Mesendoderm (in vitro differentiated cells): ENCODE results near the gene TRABD2B.
A peak's percentile ranks its signal among the peaks of the same experiment; 100 is the strongest.

Experiments used
- DNase-seq: peaks from one replicate; pipeline ENCODE4 v3.0.0; 2013
- H2AK5ac ChIP-seq: 2 replicates; pipeline ENCODE4 v1.6.1; 2013; ENCODE audit warnings: low read length, inconsistent platforms
- H2BK120ac ChIP-seq: 2 replicates; pipeline ENCODE4 v1.6.1; 2013; ENCODE audit warnings: low read depth, mild to moderate bottlenecking, low read length, moderate library complexity, mixed read lengths
- H2BK15ac ChIP-seq: replicated peaks from 2 replicates; pipeline ENCODE4 v1.6.1; 2013; ENCODE audit warnings: low read depth, mild to moderate bottlenecking, moderate library complexity
- H2BK5ac ChIP-seq: 2 replicates; pipeline ENCODE4 v1.6.1; 2013; ENCODE audit warnings: low read length, inconsistent platforms
- H3K18ac ChIP-seq: 2 replicates; pipeline ENCODE4 v1.6.1; 2013; ENCODE audit warnings: mild to moderate bottlenecking, low read length, mixed read lengths
- H3K23ac ChIP-seq: one replicate; pipeline ENCODE4 v1.6.1; 2013; ENCODE audit warnings: low read length
- H3K27ac ChIP-seq: 2 replicates; pipeline ENCODE4 v1.5.1; 2013; ENCODE audit warnings: low read depth, mild to moderate bottlenecking, inconsistent platforms, low read length, moderate library complexity
- H3K27me3 ChIP-seq: 2 replicates; pipeline ENCODE4 v1.6.1; 2013; ENCODE audit warnings: low read length, control low read depth, mild to moderate bottlenecking, inconsistent platforms; ENCODE audit not compliant: insufficient read depth, poor library complexity
- H3K36me3 ChIP-seq: 2 replicates; pipeline ENCODE4 v1.6.1; 2013; ENCODE audit warnings: low read length, inconsistent platforms; ENCODE audit not compliant: control insufficient read depth, insufficient read depth
- H3K4ac ChIP-seq: one replicate; pipeline ENCODE4 v1.6.1; 2013; ENCODE audit warnings: low read depth, mild to moderate bottlenecking, low read length, moderate library complexity
- H3K4me1 ChIP-seq: 2 replicates; pipeline ENCODE4 v1.6.1; 2013; ENCODE audit warnings: low read depth, low read length, inconsistent platforms; ENCODE audit not compliant: control insufficient read depth
- H3K4me2 ChIP-seq: 2 replicates; pipeline ENCODE4 v1.6.1; 2013; ENCODE audit warnings: low read length
- H3K4me3 ChIP-seq: 2 replicates; pipeline ENCODE4 v1.5.1; 2013; ENCODE audit warnings: mild to moderate bottlenecking, low read length
- H3K56ac ChIP-seq: one replicate; pipeline ENCODE4 v1.6.1; 2013; ENCODE audit warnings: low read length
- H3K79me1 ChIP-seq: 2 replicates; pipeline ENCODE4 v1.6.1; 2013; ENCODE audit warnings: low read length, inconsistent platforms
- H3K79me2 ChIP-seq: 2 replicates; pipeline ENCODE4 v1.6.1; 2013; ENCODE audit warnings: mild to moderate bottlenecking, low read length; ENCODE audit not compliant: control insufficient read depth, insufficient read depth
- H3K9ac ChIP-seq: 2 replicates; pipeline ENCODE4 v1.6.1; 2013; ENCODE audit warnings: low read length, inconsistent platforms
- H4K5ac ChIP-seq: one replicate; pipeline ENCODE4 v1.6.1; 2013; ENCODE audit warnings: low read length
- H4K8ac ChIP-seq: one replicate; pipeline ENCODE4 v1.6.1; 2013; ENCODE audit warnings: low read depth, mild to moderate bottlenecking, control low read depth, low read length, moderate library complexity
- WGBS: extraction: QIAGEN DNeasy Blood & Tissue Kit; methylation state at CpG from one replicate; pipeline ENCODE4 v1.1.7; 2013; ENCODE audit warnings: low lambda C conversion rate, missing lambda C conversion rate; ENCODE audit not compliant: insufficient coverage; ENCODE audit errors: extremely low coverage; 5-methylcytosine and 5-hydroxymethylcytosine counted together

Gene TRABD2B

DNA sequence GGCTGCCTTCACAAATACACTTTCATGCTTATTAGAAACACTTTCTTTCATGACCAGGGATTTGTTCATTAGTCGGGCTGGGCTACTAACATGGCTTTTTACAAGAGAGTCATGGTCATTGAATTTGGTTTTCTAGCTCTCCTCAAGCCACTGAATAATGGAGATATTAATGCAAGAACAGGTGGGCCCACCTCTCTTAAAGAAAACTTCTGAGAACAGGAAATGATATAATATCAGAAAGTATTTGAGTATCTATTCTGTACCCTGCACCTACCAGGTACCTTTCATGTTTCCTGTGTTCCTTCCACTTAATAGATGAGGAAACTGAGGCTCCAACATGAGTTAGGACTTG, 90.0 kb downstream of the TRABD2B start:
- no peak overlapping the region for H4K8ac ChIP-seq
- no peak overlapping the region for H3K4ac ChIP-seq
- no peak overlapping the region for H3K23ac ChIP-seq
- no peak overlapping the region for H4K5ac ChIP-seq
- WGBS, result no CpG with 5 or more reads among the region's 1 CpG
- no peak overlapping the region for H3K27ac ChIP-seq
- no peak overlapping the region for H3K4me2 ChIP-seq
- H3K4me1 ChIP-seq, result no peaks in the 10 kb centered on the region
- DNase-seq, result no peak
- H3K36me3 ChIP-seq, result no peaks in the 10 kb centered on the region
- H2AK5ac ChIP-seq, result no peak overlapping the region
- no peak overlapping the region for H3K9ac ChIP-seq
- no peaks in the 10 kb centered on the region for H3K79me1 ChIP-seq
- no peaks in the 10 kb centered on the region for H3K27me3 ChIP-seq
- H2BK120ac ChIP-seq, result no peak overlapping the region
- no peak overlapping the region for H2BK5ac ChIP-seq
- no peak overlapping the region for H3K4me3 ChIP-seq
- no peak overlapping the region for H3K18ac ChIP-seq
- no peak overlapping the region for H3K56ac ChIP-seq
- H2BK15ac ChIP-seq, result no peak overlapping the region
- H3K79me2 ChIP-seq, result no peaks in the 10 kb centered on the region

GRCh38 chr1:47906527-47907176, 90.5 kb downstream of the TRABD2B start:
- no CpG with 5 or more reads among the region's 14 CpGs for WGBS
- H3K4me2 ChIP-seq, result no peak overlapping the region

GRCh38 chr1:47906009-47906432, 91.2 kb downstream of the TRABD2B start:
- no peak overlapping the region for H2BK120ac ChIP-seq
- no peak for DNase-seq

More at GRCh38 chr1:47906527-47907176, 90.5 kb downstream of the TRABD2B start:
- Histone ChIP-seq H4K5ac (no peak overlapping the region), H3K56ac (no peak overlapping the region), H3K36me3 (no peaks in the 10 kb centered on the region), H3K18ac (no peak overlapping the region), H3K9ac (no peak overlapping the region), H3K4ac (no peak overlapping the region), H3K4me1 (no peaks in the 10 kb centered on the region), H2BK120ac (no peak overlapping the region), H3K79me2 (no peaks in the 10 kb centered on the region), H3K79me1 (no peaks in the 10 kb centered on the region), H3K27ac (no peak overlapping the region), H3K4me3 (no peak overlapping the region), H2AK5ac (no peak overlapping the region), H3K23ac (no peak overlapping the region), H4K8ac (no peak overlapping the region), H3K27me3 (no peaks in the 10 kb centered on the region), H2BK5ac (no peak overlapping the region), H2BK15ac (no peak overlapping the region)
- no peak for DNase-seq

GRCh38 chr1:47903723-47904122, 93.5 kb downstream of the TRABD2B start:
- DNase-seq, result no peak
- no peak overlapping the region for H2BK5ac ChIP-seq
- H3K4me2 ChIP-seq, result no peak overlapping the region
- no peaks in the 10 kb centered on the region for H3K79me1 ChIP-seq
- H3K9ac ChIP-seq, result no peak overlapping the region
- no peaks in the 10 kb centered on the region for H3K36me3 ChIP-seq
- no peak overlapping the region for H4K8ac ChIP-seq
- H2AK5ac ChIP-seq, result no peak overlapping the region
- no peak overlapping the region for H3K18ac ChIP-seq
- no peak overlapping the region for H2BK120ac ChIP-seq
- no peak overlapping the region for H3K56ac ChIP-seq
- H4K5ac ChIP-seq, result no peak overlapping the region
- peaks cover 3% of the 10 kb centered on the region for H3K4me1 ChIP-seq
- no peak overlapping the region for H3K4ac ChIP-seq
- no peak overlapping the region for H2BK15ac ChIP-seq
- no peak overlapping the region for H3K27ac ChIP-seq
- no peak overlapping the region for H3K23ac ChIP-seq
- H3K27me3 ChIP-seq, result no peaks in the 10 kb centered on the region
- no peaks in the 10 kb centered on the region for H3K79me2 ChIP-seq
- no peak overlapping the region for H3K4me3 ChIP-seq

More at GRCh38 chr1:47906009-47906432, 91.2 kb downstream of the TRABD2B start:
- Histone ChIP-seq H4K5ac (no peak overlapping the region), H3K56ac (no peak overlapping the region), H3K27me3 (no peaks in the 10 kb centered on the region), H4K8ac (no peak overlapping the region), H3K4me3 (no peak overlapping the region), H3K79me2 (no peaks in the 10 kb centered on the region), H3K36me3 (no peaks in the 10 kb centered on the region), H2BK15ac (no peak overlapping the region), H3K4me1 (peaks cover 3% of the 10 kb centered on the region), H2BK5ac (no peak overlapping the region), H3K4me2 (no peak overlapping the region), H3K9ac (no peak overlapping the region), H3K79me1 (no peaks in the 10 kb centered on the region), H2AK5ac (no peak overlapping the region), H3K18ac (no peak overlapping the region), H3K4ac (no peak overlapping the region), H3K27ac (no peak overlapping the region), H3K23ac (no peak overlapping the region)
- no CpG with 5 or more reads among the region's 4 CpGs for WGBS

DNA sequence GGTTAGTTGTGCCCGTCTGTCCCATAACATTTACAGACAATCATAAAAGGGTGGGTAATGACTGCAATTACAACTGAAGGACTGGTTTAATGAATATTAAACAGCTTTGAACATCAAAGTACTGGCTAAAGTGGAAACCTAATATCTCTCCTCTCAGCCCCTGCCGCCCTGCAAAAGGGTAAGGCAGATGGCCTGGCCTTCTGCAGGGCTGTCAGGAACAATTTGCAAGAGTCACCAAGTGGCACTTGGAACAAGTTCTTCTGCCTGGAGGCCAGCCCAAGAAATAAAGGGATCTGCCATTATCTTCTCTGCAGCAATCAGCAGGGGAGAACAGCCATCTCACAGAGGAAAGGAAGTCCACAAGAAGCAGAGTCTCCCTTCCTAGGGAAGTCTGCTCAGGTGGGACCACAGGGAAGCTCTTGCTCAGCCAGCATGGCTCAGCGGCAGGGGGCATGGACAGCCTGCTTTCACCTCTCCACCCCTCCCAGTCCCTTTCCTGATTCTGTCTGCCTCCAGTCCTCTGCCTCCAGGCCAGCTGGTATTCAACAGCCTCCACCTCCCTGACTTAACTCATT, 96.1 kb downstream of the TRABD2B start:
- Histone ChIP-seq H3K18ac (no peak overlapping the region), H3K4ac (no peak overlapping the region)
- peak; percentile 23 for DNase-seq

More for the DNA sequence above, 96.1 kb downstream of the TRABD2B start:
- Histone ChIP-seq H4K5ac (no peak overlapping the region), H4K8ac (no peak overlapping the region), H2BK15ac (no peak overlapping the region), H3K36me3 (no peaks in the 10 kb centered on the region), H3K27ac (no peak overlapping the region), H3K27me3 (no peaks in the 10 kb centered on the region), H3K4me2 (no peak overlapping the region), H2BK120ac (no peak overlapping the region), H3K4me3 (no peak overlapping the region), H3K79me2 (no peaks in the 10 kb centered on the region), H2BK5ac (no peak overlapping the region), H2AK5ac (no peak overlapping the region), H3K9ac (no peak overlapping the region), H3K4me1 (peaks cover 5% of the 10 kb centered on the region), H3K56ac (no peak overlapping the region), H3K23ac (no peak overlapping the region), H3K79me1 (peaks cover 2% of the 10 kb centered on the region)
- no CpG with 5 or more reads among the region's 3 CpGs for WGBS
